OCI-LY3 (cell line): ENCODE results near the gene AMN.
A peak's percentile ranks its signal among the peaks of the same experiment; 100 is the strongest.

Experiments
- H2AFZ ChIP-seq: fragments of 200-600, 300-600 bp; shearing (Covaris generic); 2 replicates; pipeline ENCODE4 v1.6.0; 2014; ENCODE audit warnings: antibody characterized with exemption, low read depth, low read length
- H3K27ac ChIP-seq: fragments of 200-600, 300-600 bp; sonication (generic); 2 replicates; pipeline ENCODE4 v1.5.1; 2014; ENCODE audit warnings: mild to moderate bottlenecking, low read length, moderate library complexity, mixed read lengths
- H3K27me3 ChIP-seq: fragments of 200-600, 300-600 bp; sonication (generic); 2 replicates; pipeline ENCODE4 v1.6.1; 2014; ENCODE audit warnings: low read depth, low read length, mixed read lengths
- H3K36me3 ChIP-seq: fragments of 200-600, 300-600 bp; sonication (generic); replicated peaks from 2 replicates; pipeline ENCODE3; 2014; ENCODE audit warnings: low read depth, low read length, mixed read lengths
- H3K4me1 ChIP-seq: fragments of 300-600, 200-600 bp; sonication (generic); 2 replicates; pipeline ENCODE4 v1.6.1; 2014; ENCODE audit warnings: low read length, mixed read lengths
- H3K4me2 ChIP-seq: fragments of 200-600, 300-600 bp; sonication (generic); 2 replicates; pipeline ENCODE4 v1.6.1; 2014; ENCODE audit warnings: low read length, mixed read lengths
- H3K4me3 ChIP-seq: fragments of 300-600, 200-600 bp; sonication (generic); 2 replicates; pipeline ENCODE4 v1.5.1; 2014; ENCODE audit warnings: antibody characterized with exemption, mild to moderate bottlenecking, low read length, moderate library complexity
- H3K79me2 ChIP-seq: fragments of 300-600, 200-600 bp; shearing (Covaris generic); 2 replicates; pipeline ENCODE4 v1.6.1; 2014; ENCODE audit warnings: mild to moderate bottlenecking, low read length, mixed read lengths
- H3K9ac ChIP-seq: fragments of 300-600, 200-600 bp; shearing (Covaris generic); 2 replicates; pipeline ENCODE4 v1.6.0; 2014; ENCODE audit warnings: mild to moderate bottlenecking, low read length, moderate library complexity
- H3K9me3 ChIP-seq: fragments of 200-600, 300-600 bp; shearing (Covaris generic); 2 replicates; pipeline ENCODE4 v1.6.1; 2014; ENCODE audit warnings: low read length, mixed read lengths; ENCODE audit not compliant: insufficient read depth
- H4K20me1 ChIP-seq: fragments of 200-600, 300-600 bp; sonication (generic); 2 replicates; pipeline ENCODE4 v1.6.1; 2016; ENCODE audit warnings: low read length, mixed read lengths; ENCODE audit not compliant: insufficient read depth
- CTCF ChIP-seq: fragments of 200-600, 300-600 bp; sonication (generic); IDR thresholded peaks from 2 replicates; pipeline ENCODE4 v1.5.1; 2014; ENCODE audit warnings: antibody characterized with exemption, low read length, low read depth
- EZH2phosphoT487 ChIP-seq: fragments of 200-600 bp; shearing (Covaris generic); IDR thresholded peaks from 2 replicates; pipeline ENCODE4 v1.6.1; 2018; ENCODE audit warnings: antibody characterized with exemption, mixed run types, low read depth

AMN gene

DNA sequence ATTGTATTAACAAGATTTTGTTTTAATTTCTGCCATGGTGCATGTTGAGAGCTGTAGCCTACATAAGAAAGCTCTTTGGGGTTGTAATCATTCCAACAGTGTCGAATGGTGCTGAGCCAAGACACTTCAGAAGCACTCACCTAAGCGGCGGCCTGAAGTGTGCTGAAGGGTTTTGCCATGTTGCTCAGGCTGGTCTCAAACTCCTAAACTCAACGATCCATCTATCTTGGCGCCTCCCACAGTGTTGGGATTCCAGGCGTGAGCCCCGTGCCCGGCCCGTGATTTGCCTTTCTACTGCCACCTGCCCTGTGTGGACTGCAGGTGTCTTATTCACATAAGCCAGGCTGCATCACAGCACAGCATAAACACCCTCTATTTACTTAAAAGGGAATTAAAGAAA, 48.9 kb downstream of the AMN start:
- H3K27ac ChIP-seq, result no peak overlapping the region
- no peaks in the 10 kb centered on the region for H4K20me1 ChIP-seq
- no peaks in the 10 kb centered on the region for H3K36me3 ChIP-seq
- no peak overlapping the region for H3K9ac ChIP-seq
- no peaks in the 10 kb centered on the region for H3K27me3 ChIP-seq
- H3K9me3 ChIP-seq, result no peaks in the 10 kb centered on the region
- no peaks in the 10 kb centered on the region for H3K79me2 ChIP-seq
- no peak overlapping the region for H2AFZ ChIP-seq
- no peak overlapping the region for H3K4me3 ChIP-seq
- H3K4me2 ChIP-seq, result no peak overlapping the region
- peaks cover 15% of the 10 kb centered on the region for H3K4me1 ChIP-seq
- no peak for TF ChIP-seq CTCF
- no peak for TF ChIP-seq EZH2phosphoT487

GRCh38 chr14:102971836-102972606, 49.6 kb downstream of the AMN start:
- Histone ChIP-seq H3K4me2 (no peak overlapping the region), H3K9ac (no peak overlapping the region), H3K27ac (no peak overlapping the region), H3K27me3 (no peaks in the 10 kb centered on the region), H3K36me3 (no peaks in the 10 kb centered on the region), H3K79me2 (no peaks in the 10 kb centered on the region), H4K20me1 (no peaks in the 10 kb centered on the region), H2AFZ (no peak overlapping the region), H3K4me3 (no peak overlapping the region), H3K4me1 (peaks cover 15% of the 10 kb centered on the region), H3K9me3 (no peaks in the 10 kb centered on the region)
- TF ChIP-seq EZH2phosphoT487 (no peak), CTCF (peak; percentile 4; the same call in 1 of the 2 replicates)

DNA sequence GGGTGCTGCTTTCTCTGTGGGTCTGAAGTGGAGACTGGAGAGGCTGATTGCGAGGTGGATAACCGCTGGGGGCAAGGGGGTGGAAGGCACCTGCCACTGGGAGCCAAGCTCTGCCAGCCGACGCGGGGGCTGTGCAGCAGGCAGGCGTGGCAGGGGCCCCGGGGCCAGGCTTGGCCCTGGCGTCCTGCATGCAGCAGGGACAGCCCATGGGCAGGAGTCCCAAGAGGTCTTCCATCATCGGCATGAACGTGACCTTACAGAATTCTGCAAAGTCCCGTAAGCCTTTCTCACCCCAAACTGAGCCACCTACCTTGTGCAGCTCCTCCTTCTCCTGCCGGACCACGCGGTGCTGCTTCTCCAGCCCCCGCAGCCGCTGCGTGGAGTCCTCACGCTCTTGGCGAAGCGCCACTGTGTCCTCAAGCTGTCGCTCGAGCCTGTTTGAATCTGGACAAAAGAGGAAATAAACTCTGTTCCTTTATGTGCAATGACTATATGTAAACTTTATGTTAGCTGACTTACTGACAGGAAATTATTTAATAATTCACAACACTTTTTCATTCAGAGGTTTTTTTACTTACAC, 51.3 kb downstream of the AMN start:
- no peaks in the 10 kb centered on the region for H3K27me3 ChIP-seq
- no peaks in the 10 kb centered on the region for H3K79me2 ChIP-seq
- no peaks in the 10 kb centered on the region for H4K20me1 ChIP-seq
- H3K9ac ChIP-seq, result no peak overlapping the region
- H3K4me3 ChIP-seq, result no peak overlapping the region
- H3K27ac ChIP-seq, result no peak overlapping the region
- H3K4me1 ChIP-seq, result peaks cover 15% of the 10 kb centered on the region
- H3K9me3 ChIP-seq, result no peaks in the 10 kb centered on the region
- TF ChIP-seq CTCF (no peak), EZH2phosphoT487 (no peak)
- H3K36me3 ChIP-seq, result no peaks in the 10 kb centered on the region
- H3K4me2 ChIP-seq, result no peak overlapping the region
- no peak overlapping the region for H2AFZ ChIP-seq

DNA sequence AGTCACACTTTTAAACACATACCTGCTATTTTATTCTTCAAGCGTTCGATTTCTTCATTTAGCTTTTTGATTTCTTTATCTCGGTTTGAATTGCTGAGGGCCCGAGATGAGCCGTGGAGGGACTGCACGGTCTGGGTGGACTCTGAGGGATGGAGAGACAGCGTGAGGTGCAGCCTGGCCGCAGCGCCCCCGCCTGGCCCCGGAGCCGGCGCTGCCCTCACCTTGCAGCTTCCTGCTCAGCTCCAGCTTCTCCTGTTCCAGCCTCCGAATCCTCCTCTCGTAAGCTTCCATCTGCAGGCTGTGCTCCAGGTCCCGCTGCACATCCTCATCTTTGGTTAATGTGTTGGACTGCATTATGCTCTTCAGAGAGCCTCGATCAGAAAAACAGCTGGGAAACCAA, 53.2 kb downstream of the AMN start:
- H3K4me3 ChIP-seq, result peak overlapping the region; percentile 68
- H3K9me3 ChIP-seq, result no peaks in the 10 kb centered on the region
- peak overlapping the region; percentile 67 for H3K4me2 ChIP-seq
- H3K27me3 ChIP-seq, result no peaks in the 10 kb centered on the region
- H4K20me1 ChIP-seq, result no peaks in the 10 kb centered on the region
- 0 out of 2 replicates have a peak overlapping the region, but pooled peaks have one; percentile 57 for H2AFZ ChIP-seq
- peaks cover 15% of the 10 kb centered on the region for H3K4me1 ChIP-seq
- no peak overlapping the region for H3K27ac ChIP-seq
- no peaks in the 10 kb centered on the region for H3K79me2 ChIP-seq
- no peaks in the 10 kb centered on the region for H3K36me3 ChIP-seq
- H3K9ac ChIP-seq, result no peak overlapping the region
- no peak for TF ChIP-seq EZH2phosphoT487
- TF ChIP-seq CTCF, result peak; percentile 82
